H7 (cell line): ENCODE measurements around the gene FNTB. TPM values are rescaled to one million over a fixed set of nuclear protein-coding genes. Genes with fewer than 3 reads are reported as not detected.
"Not testable (repeated sequence)": the region's sequence is repeated elsewhere in the genome, so short reads cannot be mapped to it uniquely, and the experiment has no call there.

ENCODE experiments used
- DNase-seq: peaks from one replicate; pipeline ENCODE4 v3.0.0; 2012
- H3K27me3 ChIP-seq: 2 replicates; pipeline ENCODE4 v1.6.0; 2011; ENCODE audit warnings: mild to moderate bottlenecking, low read length; ENCODE audit not compliant: control insufficient read depth, insufficient read depth
- H3K36me3 ChIP-seq: replicated peaks from 2 replicates; pipeline ENCODE4 v1.5.1; 2011; ENCODE audit warnings: low read length; ENCODE audit not compliant: control insufficient read depth, insufficient read depth
- H3K4me3 ChIP-seq: 2 replicates; pipeline ENCODE4 v1.5.1; 2011; ENCODE audit warnings: low read depth, mild to moderate bottlenecking, control low read depth, low read length, moderate library complexity; ENCODE audit not compliant: insufficient read depth
- total RNA-seq: library from RNA; depleted of rRNA; stranded (reverse); fragments of >200 nt; shearing (Covaris generic); gene quantifications from 2 replicates; pipeline ENCODE4 v1.2.3, GENCODE V29; 2014

FNTB gene
- total RNA-seq, 1 experiment from 2014 or later = 11.4 TPM

GRCh38 chr14:65028937-65029336, 42.2 kb downstream of the FNTB start:
- Histone ChIP-seq H3K4me3 (no peak overlapping the region), H3K27me3 (no peaks in the 10 kb centered on the region), H3K36me3 (peaks cover 7% of the 10 kb centered on the region)
- no peak for DNase-seq

GRCh38 chr14:65031321-65031720, 44.6 kb downstream of the FNTB start:
- not testable (repeated sequence) for H3K27me3 ChIP-seq, H3K36me3 ChIP-seq, DNase-seq, H3K4me3 ChIP-seq

- Histone ChIP-seq H3K27me3 (no peaks in the 10 kb centered on the region), H3K4me3 (no peak overlapping the region), H3K36me3 (peaks cover 7% of the 10 kb centered on the region)
- no peak for DNase-seq
Measured at GRCh38 chr14:65032319-65032718, 45.6 kb downstream of the FNTB start.

- Histone ChIP-seq H3K27me3 (no peaks in the 10 kb centered on the region), H3K4me3 (no peak overlapping the region), H3K36me3 (peaks cover 4% of the 10 kb centered on the region)
- DNase-seq = no peak
Measured at GRCh38 chr14:65033181-65033580, 46.5 kb downstream of the FNTB start.

GRCh38 chr14:65034021-65034420, 47.3 kb downstream of the FNTB start:
- DNase-seq = no peak
- no peak overlapping the region for H3K4me3 ChIP-seq
- H3K27me3 ChIP-seq = no peaks in the 10 kb centered on the region
- H3K36me3 ChIP-seq = peaks cover 4% of the 10 kb centered on the region

GRCh38 chr14:65035049-65035448, 48.4 kb downstream of the FNTB start:
- peaks cover 2% of the 10 kb centered on the region for H3K36me3 ChIP-seq
- H3K27me3 ChIP-seq = no peaks in the 10 kb centered on the region
- no peak overlapping the region for H3K4me3 ChIP-seq
- DNase-seq = no peak

- DNase-seq = no peak
- no peaks in the 10 kb centered on the region for H3K27me3 ChIP-seq
- H3K36me3 ChIP-seq = peaks cover 2% of the 10 kb centered on the region
- H3K4me3 ChIP-seq = no peak overlapping the region
Measured at GRCh38 chr14:65038966-65039365, 52.3 kb downstream of the FNTB start.

- no peak for DNase-seq
- no peaks in the 10 kb centered on the region for H3K27me3 ChIP-seq
- no peak overlapping the region for H3K4me3 ChIP-seq
- peaks cover 2% of the 10 kb centered on the region for H3K36me3 ChIP-seq
Measured at GRCh38 chr14:65040666-65041433, 54.2 kb downstream of the FNTB start.

GRCh38 chr14:65041434-65041915, 54.8 kb downstream of the FNTB start:
- H3K36me3 ChIP-seq = peaks cover 2% of the 10 kb centered on the region
- H3K27me3 ChIP-seq = no peaks in the 10 kb centered on the region
- DNase-seq = no peak
- H3K4me3 ChIP-seq = no peak overlapping the region

GRCh38 chr14:65042296-65042695, 55.6 kb downstream of the FNTB start:
- Histone ChIP-seq H3K27me3 (no peaks in the 10 kb centered on the region), H3K4me3 (no peak overlapping the region), H3K36me3 (peaks cover 2% of the 10 kb centered on the region)
- DNase-seq = no peak

- peaks cover 2% of the 10 kb centered on the region for H3K36me3 ChIP-seq
- H3K27me3 ChIP-seq = no peaks in the 10 kb centered on the region
- DNase-seq = no peak
- H3K4me3 ChIP-seq = no peak overlapping the region
Measured at GRCh38 chr14:65042731-65043372, 56.2 kb downstream of the FNTB start.

- H3K36me3 ChIP-seq = peaks cover 2% of the 10 kb centered on the region
- no peak overlapping the region for H3K4me3 ChIP-seq
- DNase-seq = peak; percentile 30
- H3K27me3 ChIP-seq = no peaks in the 10 kb centered on the region
Measured at GRCh38 chr14:65043893-65044595, 57.3 kb downstream of the FNTB start.

GRCh38 chr14:65044596-65044959, 57.9 kb downstream of the FNTB start:
- peak; percentile 21 for DNase-seq
- Histone ChIP-seq H3K27me3 (no peaks in the 10 kb centered on the region), H3K36me3 (peaks cover 2% of the 10 kb centered on the region), H3K4me3 (no peak overlapping the region)

GRCh38 chr14:65045006-65045405, 58.3 kb downstream of the FNTB start:
- no peaks in the 10 kb centered on the region for H3K27me3 ChIP-seq
- H3K4me3 ChIP-seq = no peak overlapping the region
- H3K36me3 ChIP-seq = peaks cover 2% of the 10 kb centered on the region
- peak; percentile 18 for DNase-seq

GRCh38 chr14:65045709-65046108, 59.0 kb downstream of the FNTB start:
- Histone ChIP-seq H3K4me3 (no peak overlapping the region), H3K27me3 (no peaks in the 10 kb centered on the region), H3K36me3 (peaks cover 2% of the 10 kb centered on the region)
- DNase-seq = no peak
